Activated CD4-positive, alpha-beta T cell treated with anti-CD3 and anti-CD28 coated beads, Interleukin-2, amount 50 U/mL, for 24 hours (primary cell): Measurements from ENCODE around the gene KRT27.
"Not testable (repeated sequence)": the region's sequence is repeated elsewhere in the genome, so short reads cannot be mapped to it uniquely, and the experiment has no call there.

Source experiments
- DNase-seq, 2 donors: peaks; one replicate each; pipeline ENCODE4 v3.0.0-alpha.2; 2020; ENCODE audit warnings: low read depth in 1 of 2, low spot score in 1 of 2

Gene KRT27

DNA sequence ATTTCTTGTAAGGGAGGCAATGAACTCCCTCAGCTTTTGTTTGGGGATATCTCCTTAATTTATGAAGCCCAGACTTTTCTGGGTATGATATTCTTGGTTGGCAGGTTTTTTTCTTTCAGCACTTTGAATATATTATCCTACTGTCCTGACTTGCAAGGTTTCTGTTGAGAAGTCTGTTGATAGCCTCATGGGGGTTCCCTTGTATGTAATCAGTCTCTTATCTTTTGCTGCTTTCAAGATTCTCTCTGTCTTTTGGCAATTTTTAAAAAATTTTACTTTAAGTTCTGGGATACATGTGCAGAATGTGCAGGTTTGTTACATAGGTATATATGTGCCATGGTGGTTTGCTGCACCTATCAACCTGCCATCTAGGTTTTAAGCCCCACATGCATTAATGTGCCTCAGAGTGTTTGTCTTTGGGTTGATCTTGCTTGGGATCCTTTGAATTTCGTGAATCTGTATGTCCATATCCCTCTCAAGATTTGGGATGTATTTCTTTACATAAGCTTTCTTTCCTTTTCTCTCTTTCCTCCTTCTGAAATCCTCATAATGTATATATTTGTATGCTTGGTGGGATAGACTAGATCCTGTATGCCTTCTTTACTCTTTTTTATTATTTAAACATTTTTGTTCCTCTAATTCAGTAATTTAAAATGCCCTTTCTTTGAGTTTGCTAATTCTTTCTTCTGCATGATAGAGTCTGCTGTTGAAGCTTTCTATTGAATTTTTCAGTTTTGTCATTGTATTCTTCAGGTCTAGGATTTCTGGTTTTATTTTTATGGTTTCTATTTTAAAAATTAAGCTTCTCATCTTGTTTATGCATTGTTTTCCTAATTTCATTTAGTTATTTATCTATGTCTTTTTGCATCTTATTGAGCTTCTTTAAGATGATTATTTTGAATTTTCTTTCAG, 22.0 kb downstream of the KRT27 start:
- no peak for DNase-seq

- DNase-seq, result no peak
These were observed 27.1 kb downstream of the KRT27 start, which contains the start of gene KRT25 for GRCh38 chr17:40755231-40755630. Gene KRT25, minus strand, starts transcription at chr17:40755331. Its CDS starts 60 bp downstream, at chr17:40755271.

DNA sequence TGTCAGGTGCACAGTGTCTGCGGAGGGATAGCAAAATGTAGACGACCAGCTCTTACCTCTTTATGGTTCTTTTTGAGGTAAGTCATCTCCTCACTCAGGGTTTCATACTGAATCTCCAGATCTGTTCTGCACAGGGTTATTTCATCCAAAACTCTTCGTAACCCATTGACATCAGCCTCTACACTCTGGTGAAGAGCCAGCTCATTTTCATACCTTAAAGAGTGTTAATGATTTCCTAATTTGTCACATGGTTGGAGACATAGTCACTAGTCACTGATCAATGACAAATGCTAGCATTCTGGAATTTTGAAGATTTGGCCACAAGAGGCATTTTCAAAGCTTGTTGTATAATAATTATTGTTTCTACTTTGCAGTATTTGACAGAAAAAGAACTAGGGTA, 28.5 kb downstream of the KRT27 start:
- no peak for DNase-seq

DNA sequence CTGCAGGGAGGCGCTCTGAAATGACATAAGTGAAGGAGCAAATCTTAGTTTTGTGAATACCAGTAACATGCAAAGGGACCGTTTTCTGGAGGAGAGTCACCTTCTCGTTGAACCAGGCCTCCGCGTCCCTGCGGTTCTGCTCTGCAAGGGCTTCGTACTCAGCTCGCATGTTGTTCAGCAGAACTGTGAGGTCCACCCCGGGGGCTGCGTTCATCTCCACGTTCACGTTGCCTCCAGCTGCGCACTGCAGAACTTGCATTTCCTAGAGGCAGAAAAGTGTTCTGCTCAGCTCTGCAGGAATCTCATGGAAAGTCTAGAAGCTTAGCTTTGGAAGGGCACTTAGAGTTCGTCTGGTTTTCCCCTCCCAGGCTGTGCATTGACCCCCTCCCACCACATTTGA, 31.3 kb downstream of the KRT27 start:
- no peak for DNase-seq

- no peak for DNase-seq
These were observed 32.0 kb downstream of the KRT27 start for GRCh38 chr17:40750391-40750790.

GRCh38 chr17:40748666-40749065, 33.7 kb downstream of the KRT27 start:
- not testable (repeated sequence) for DNase-seq

- DNase-seq, result no peak
These were observed 43.8 kb downstream of the KRT27 start for GRCh38 chr17:40738553-40738952.

- DNase-seq, result no peak
These were observed 47.3 kb downstream of the KRT27 start for GRCh38 chr17:40735016-40735415.

DNA sequence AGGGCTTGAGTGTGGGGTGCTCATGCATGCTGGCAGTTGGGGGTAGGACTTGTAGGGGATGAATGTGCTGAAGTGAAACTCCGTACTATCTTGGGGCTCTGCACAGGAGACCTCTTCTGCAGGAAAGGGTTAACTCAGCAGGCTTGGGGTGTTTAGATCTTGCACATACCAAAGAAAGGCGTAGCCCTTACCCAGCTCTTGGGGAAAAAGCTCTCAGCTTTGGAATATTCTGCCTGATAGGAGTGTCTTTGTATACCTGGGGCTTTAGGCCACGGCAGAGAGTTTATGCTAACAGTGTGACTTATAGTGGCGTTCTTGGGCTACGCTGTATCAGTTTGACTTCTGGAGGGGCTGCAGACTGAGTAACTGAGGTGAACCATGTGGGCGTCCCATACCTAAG, 48.3 kb downstream of the KRT27 start:
- DNase-seq, result no peak

GRCh38 chr17:40730970-40731369, 51.4 kb downstream of the KRT27 start:
- DNase-seq, result no peak

- DNase-seq, result no peak
These were observed 54.7 kb downstream of the KRT27 start for GRCh38 chr17:40727447-40728231.

- DNase-seq, result no peak
These were observed 55.4 kb downstream of the KRT27 start for GRCh38 chr17:40726919-40727318.
